Kidney glomerular epithelial cell (primary cell): Measurements from ENCODE around the gene TPRN.
"Not testable (repeated sequence)": the region's sequence is repeated elsewhere in the genome, so short reads cannot be mapped to it uniquely, and the experiment has no call there.

Experiments
- DNase-seq: peaks from one replicate; lab custom pipeline; 2025; lab: John Stamatoyannopoulos, UW

TPRN gene, protein sequence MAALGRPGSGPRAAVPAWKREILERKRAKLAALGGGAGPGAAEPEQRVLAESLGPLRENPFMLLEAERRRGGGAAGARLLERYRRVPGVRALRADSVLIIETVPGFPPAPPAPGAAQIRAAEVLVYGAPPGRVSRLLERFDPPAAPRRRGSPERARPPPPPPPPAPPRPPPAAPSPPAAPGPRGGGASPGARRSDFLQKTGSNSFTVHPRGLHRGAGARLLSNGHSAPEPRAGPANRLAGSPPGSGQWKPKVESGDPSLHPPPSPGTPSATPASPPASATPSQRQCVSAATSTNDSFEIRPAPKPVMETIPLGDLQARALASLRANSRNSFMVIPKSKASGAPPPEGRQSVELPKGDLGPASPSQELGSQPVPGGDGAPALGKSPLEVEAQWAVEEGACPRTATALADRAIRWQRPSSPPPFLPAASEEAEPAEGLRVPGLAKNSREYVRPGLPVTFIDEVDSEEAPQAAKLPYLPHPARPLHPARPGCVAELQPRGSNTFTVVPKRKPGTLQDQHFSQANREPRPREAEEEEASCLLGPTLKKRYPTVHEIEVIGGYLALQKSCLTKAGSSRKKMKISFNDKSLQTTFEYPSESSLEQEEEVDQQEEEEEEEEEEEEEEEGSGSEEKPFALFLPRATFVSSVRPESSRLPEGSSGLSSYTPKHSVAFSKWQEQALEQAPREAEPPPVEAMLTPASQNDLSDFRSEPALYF

GRCh38 chr9:137200311-137201204 lies at the start of gene TPRN:
Gene TPRN (minus strand): TSS chr9:137200741. CDS start chr9:137200711, 30 bp downstream.
- peak; percentile 98 for DNase-seq

DNA sequence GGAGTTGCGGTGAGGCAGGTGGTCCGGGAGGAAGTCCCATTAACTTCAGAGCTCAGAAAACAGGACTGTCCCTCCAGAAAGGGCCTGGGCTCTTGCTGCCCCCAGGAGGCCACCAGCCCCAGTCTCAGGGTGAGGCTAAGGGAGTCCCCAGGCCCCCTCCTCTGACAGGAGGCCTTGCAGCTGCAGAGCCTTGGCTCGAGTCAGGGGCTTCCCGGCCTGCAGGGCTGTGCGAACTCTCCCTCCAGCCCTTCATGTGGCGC lies 47.3 kb upstream of the TPRN start:
- no peak for DNase-seq

GRCh38 chr9:137247135-137247915 lies 46.8 kb upstream of the TPRN start:
- DNase-seq: no peak

DNA sequence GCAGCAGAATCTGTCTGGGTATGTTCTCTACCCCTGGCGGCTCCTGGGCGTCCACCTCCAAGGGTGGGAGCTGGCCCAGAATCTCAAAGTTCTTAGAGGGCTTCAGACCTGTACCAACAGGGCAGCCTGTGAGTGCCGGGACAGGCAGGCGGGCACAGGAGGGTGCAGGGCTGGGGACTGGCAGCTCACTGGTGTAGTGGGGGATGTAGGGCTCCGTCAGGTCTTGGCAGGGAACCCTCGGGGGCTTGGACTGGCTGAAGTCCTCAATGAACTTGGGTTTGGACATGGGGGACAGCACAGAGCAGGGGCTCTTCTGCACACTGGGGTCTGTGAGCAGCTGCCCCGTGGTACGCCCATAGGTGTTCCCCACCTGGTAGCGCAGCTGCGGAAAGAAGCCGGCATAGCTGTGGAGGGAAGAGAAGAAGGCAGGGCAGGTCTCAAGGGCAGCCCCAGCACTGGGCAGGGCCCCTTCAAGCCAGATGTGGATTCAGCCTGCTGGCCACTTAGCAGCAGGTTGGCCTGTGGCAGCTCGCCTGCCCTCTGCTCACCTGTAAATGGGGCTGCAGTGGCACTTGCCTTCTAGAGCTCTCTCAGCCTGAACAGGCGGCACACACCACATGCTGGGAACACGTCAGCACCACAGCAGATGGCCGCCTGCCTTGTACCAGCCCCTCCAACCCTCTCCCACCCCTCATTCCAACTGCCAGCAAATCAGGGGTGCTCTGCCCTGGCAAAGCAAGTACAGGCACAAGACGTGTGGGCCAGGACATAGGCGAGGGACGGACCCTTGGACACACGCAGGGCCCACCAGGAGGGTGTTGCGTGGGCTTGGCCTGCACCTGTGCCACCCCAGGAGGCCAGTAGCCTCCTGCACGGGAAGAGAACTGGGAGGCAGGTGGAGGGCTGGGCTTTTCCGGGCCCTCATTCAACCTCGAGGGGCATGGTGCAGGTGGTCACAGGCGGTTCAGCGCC lies 45.2 kb upstream of the TPRN start:
- no peak for DNase-seq

GRCh38 chr9:137244486-137245449 lies 44.2 kb upstream of the TPRN start:
- DNase-seq: no peak

GRCh38 chr9:137243626-137244485 lies 43.3 kb upstream of the TPRN start:
- no peak for DNase-seq

GRCh38 chr9:137243266-137243625 lies 42.7 kb upstream of the TPRN start:
- DNase-seq: not testable (repeated sequence)

- no peak for DNase-seq
Measured at GRCh38 chr9:137242269-137243203, 42.0 kb upstream of the TPRN start.

- no peak for DNase-seq
Measured at GRCh38 chr9:137241490-137242268, 41.1 kb upstream of the TPRN start.

DNA sequence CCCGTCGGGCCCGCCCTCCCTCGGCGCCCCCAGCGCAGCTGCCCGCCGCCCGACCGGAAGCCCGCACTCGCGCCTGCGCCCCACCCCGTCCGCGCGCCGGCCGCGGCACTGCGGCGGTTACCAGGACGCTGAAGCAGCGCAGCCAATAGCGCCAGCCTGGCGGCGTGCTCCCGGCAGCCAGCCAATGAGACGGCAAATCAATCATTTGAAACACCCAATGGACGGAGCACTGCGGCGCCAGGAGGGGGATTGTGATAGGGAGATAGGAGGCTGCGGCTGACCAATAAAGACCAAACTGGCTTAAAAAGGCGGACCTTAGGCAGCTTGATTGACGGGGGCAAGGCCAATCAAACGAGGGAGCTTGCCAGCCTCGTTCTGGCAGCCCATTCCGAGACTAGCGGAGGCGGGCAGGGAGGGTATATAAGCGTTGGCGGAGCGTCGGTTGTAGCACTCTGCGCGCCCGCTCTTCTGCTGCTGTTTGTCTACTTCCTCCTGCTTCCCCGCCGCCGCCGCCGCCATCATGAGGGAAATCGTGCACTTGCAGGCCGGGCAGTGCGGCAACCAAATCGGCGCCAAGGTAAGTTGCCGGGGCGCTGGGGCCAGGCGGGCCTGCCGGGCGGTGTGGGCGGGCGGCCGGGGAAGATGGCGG lies 40.4 kb upstream of the TPRN start, which contains the start of gene TUBB4B:
Gene TUBB4B (plus strand): TSS at position 447 of the 649 bp plus-strand sequence. CDS start 74 bp downstream, at position 521.
- DNase-seq: peak; percentile 100

- peak; percentile 41 for DNase-seq
Measured at GRCh38 chr9:137240318-137240840, 39.8 kb upstream of the TPRN start.

- DNase-seq: not testable (repeated sequence)
Measured at GRCh38 chr9:137239541-137240200, 39.1 kb upstream of the TPRN start.

GRCh38 chr9:137237759-137238726 lies 37.5 kb upstream of the TPRN start:
- no peak for DNase-seq

- no peak for DNase-seq
Measured at GRCh38 chr9:137236936-137237421, 36.4 kb upstream of the TPRN start.
